CD4-positive, alpha-beta T cell (primary cell): ENCODE data around the gene BHMT2. TPM values are rescaled to one million over a fixed set of nuclear protein-coding genes. Genes with fewer than 3 reads are reported as not detected.

Source experiments
- ATAC-seq: fragments of 200-7000 bp; cut with Tn5 transposase; one replicate; pipeline ENCODE4 v1.10.0; 2022; ENCODE audit warnings: mild to moderate bottlenecking; ENCODE audit not compliant: poor library complexity
- CTCF ChIA-PET: fragments of 350-600 bp; sonication (Branson Sonifier 250); formaldehyde crosslinking; loops from one replicate; lab custom pipeline; 2021; ENCODE audit warnings: antibody characterized with exemption, inconsistent platforms; lab: Charles Lee
- POLR2A ChIA-PET: fragments of 350-600 bp; sonication (Branson Sonifier 250); formaldehyde crosslinking; loops from one replicate; lab custom pipeline; 2021; ENCODE audit warnings: antibody characterized with exemption, inconsistent platforms; lab: Charles Lee
- DNase-seq, 14 experiments: peaks; one replicate each; pipeline ENCODE4 v3.0.0-alpha.2; 2013 to 2020; ENCODE audit warnings: mixed read lengths in 2 of 14
- H3K27ac ChIP-seq, 2 donors: one replicate each; pipeline versions ENCODE4 v1.5.1 to v1.7.0; 2013; ENCODE audit warnings: low read length in 2 of 2, low read depth in 1 of 2, mild to moderate bottlenecking in 1 of 2
- H3K27me3 ChIP-seq, 2 experiments: 1 replicate in 1 of 2; 2 replicates in 1 of 2; pipeline versions ENCODE4 v1.6.1 to v1.7.0; 2013; ENCODE audit warnings: low read length in 2 of 2, control low read depth in 1 of 2, mild to moderate bottlenecking in 1 of 2, moderate library complexity in 1 of 2; ENCODE audit not compliant: insufficient read depth in 2 of 2, control insufficient read depth in 1 of 2
- H3K36me3 ChIP-seq: one replicate; pipeline ENCODE4 v1.6.1; 2013; ENCODE audit warnings: low read length, control low read depth; ENCODE audit not compliant: insufficient read depth
- H3K4me1 ChIP-seq: one replicate; pipeline ENCODE4 v1.6.1; 2013; ENCODE audit warnings: low read length, control low read depth; ENCODE audit not compliant: insufficient read depth
- H3K4me3 ChIP-seq: one replicate; pipeline ENCODE4 v1.5.1; 2013; ENCODE audit warnings: mild to moderate bottlenecking, low read length, moderate library complexity
- H3K9me3 ChIP-seq, 2 experiments: 1 replicate in 1 of 2; 2 replicates in 1 of 2; pipeline versions ENCODE4 v1.6.1 to v1.7.0; 2013; ENCODE audit warnings: low read length in 2 of 2, mild to moderate bottlenecking in 2 of 2, control low read depth in 1 of 2, moderate library complexity in 1 of 2; ENCODE audit not compliant: control insufficient read depth in 1 of 2, insufficient read depth in 1 of 2
- H3K27ac Mint-ChIP-seq: one replicate; pipeline ENCODE4 v1.8.0; 2020; ENCODE audit warnings: mixed read lengths
- H3K27me3 Mint-ChIP-seq: one replicate; pipeline ENCODE4 v1.8.0; 2021; ENCODE audit warnings: mixed read lengths
- H3K36me3 Mint-ChIP-seq: one replicate; pipeline ENCODE4 v1.8.0; 2021; ENCODE audit warnings: low read depth, mixed read lengths
- H3K4me1 Mint-ChIP-seq: one replicate; pipeline ENCODE4 v1.8.0; 2021; ENCODE audit warnings: low read depth, mixed read lengths
- H3K4me3 Mint-ChIP-seq: one replicate; pipeline ENCODE4 v1.8.0; 2020; ENCODE audit warnings: mild to moderate bottlenecking, mixed read lengths
- H3K9me3 Mint-ChIP-seq: one replicate; pipeline ENCODE4 v1.8.0; 2020; ENCODE audit warnings: mixed read lengths
- CTCF ChIP-seq: fragments of 200-600 bp; IDR thresholded peaks from one replicate; pipeline ENCODE4 v1.8.0; 2022; ENCODE audit warnings: antibody characterized with exemption, mild to moderate bottlenecking
- intact Hi-C, 2 experiments: fragments of 100-400 bp; cut with DNase I in 1 of 2; cut with micrococcal nuclease in 1 of 2; formaldehyde crosslinking; loops; one replicate each; pipeline versions ENCODE4 v1.15.1 to v1.9.0; 2023 to 2025; cut with DNase I, micrococcal nuclease
- total RNA-seq, 174 experiments: library from RNA in 2 of 174; stranded (reverse) in 2 of 174; gene quantifications; one replicate each; pipeline ENCODE4 v1.2.3 and lab custom pipeline; 2021 to 2026

The BHMT2 gene
- total RNA-seq, 2 experiments from 2014 or later, result not detected

DNA sequence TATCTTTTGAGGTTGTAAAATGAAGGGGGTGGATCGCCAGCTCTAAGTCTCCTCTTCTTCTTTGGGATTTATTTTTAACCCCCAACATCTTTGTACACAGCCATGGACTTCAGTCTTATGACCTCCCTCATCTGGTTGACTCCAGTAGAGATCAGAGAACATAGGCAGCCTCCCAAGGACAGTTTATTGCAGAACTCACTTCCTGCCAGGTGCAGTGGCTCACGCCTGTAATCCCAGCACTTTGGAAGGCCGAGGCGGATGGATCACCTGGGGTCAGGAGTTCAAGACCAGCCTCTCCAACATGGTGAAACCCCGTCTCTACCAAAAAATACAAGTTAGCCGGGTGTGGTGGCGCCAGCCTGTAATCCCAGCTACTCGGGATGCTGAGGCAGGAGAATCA is 39.2 kb downstream of the BHMT2 start:
- Mint-ChIP-seq H3K27me3 (peaks cover 82% of the 10 kb centered on the region), H3K4me1 (no peaks in the 10 kb centered on the region), H3K36me3 (no peaks in the 10 kb centered on the region), H3K4me3 (no peak overlapping the region), H3K27ac (no peak overlapping the region), H3K9me3 (no peaks in the 10 kb centered on the region)
- intact Hi-C loops, result loop anchor here in 1 of 2 experiments (5.0 kb wide), 1 partner anchor 131 kb away; no protein-coding TSS in a partner anchor
- no peaks in the 10 kb centered on the region for H3K36me3 ChIP-seq
- H3K27me3 ChIP-seq, result peaks cover 32 to 58% of the 10 kb centered on the region in 2 experiments
- peaks cover 0 to 11% of the 10 kb centered on the region in 2 experiments for H3K9me3 ChIP-seq
- DNase-seq (no peak), ATAC-seq (no peak)
- no peak for TF ChIP-seq CTCF
- ChIA-PET POLR2A (no interaction called here), CTCF (no interaction called here)
- H3K4me1 ChIP-seq, result no peaks in the 10 kb centered on the region
- H3K27ac ChIP-seq, result no peak overlapping the region
- no peak overlapping the region for H3K4me3 ChIP-seq

DNA sequence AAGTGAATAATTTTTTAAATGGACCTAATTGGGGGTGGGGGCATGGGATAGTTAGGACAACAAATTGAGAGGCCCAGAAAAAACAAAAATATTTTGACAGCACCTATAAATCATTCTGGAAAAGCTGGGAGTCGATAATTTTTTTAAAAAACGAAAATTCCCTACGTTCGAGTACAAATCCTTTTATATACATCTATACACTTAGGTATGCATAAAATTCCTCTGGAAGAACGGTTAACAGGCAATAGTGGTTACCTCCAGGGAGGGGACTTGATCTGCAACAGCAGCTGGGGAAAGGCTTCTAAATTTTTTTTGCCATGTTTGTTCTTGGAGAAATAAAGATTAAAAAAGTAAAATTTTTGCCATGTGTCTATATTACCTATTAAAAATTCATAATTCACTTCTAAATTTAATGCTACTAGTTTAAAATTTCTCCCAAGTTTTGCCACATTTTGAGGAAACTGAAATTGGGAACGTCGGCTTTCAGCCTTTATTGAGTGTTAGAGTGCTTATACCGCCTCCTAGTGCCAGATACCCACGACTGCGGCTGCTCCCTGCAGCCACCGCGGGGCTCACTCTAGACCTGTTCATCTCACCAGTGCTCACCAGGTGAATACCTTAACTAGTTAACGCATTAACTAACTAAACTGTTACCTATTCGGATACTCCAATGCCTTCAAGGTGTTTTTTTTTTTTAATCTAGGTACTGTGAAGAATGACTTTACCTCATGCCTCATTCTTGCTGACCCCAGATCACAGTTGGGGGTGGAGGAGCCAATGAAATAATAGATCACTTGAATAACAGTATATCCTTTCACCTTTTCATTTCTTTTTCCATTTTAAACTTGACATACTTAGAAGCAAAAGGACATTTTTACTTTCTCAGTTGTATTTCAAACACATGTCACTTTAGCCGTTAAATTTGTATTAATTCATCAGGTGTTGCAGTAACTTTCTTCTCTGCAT is 40.2 kb downstream of the BHMT2 start:
- H3K36me3 ChIP-seq, result no peaks in the 10 kb centered on the region
- intact Hi-C loops, result loop anchor here in 1 of 2 experiments (5.0 kb wide), 1 partner anchor 133 kb away; no protein-coding TSS in a partner anchor
- peaks cover 83% of the 10 kb centered on the region for H3K27me3 Mint-ChIP-seq
- CTCF ChIA-PET, result no interaction called here
- H3K27me3 ChIP-seq, result peaks cover 29 to 64% of the 10 kb centered on the region in 2 experiments
- no peak overlapping the region for H3K27ac Mint-ChIP-seq
- H3K4me3 Mint-ChIP-seq, result no peak overlapping the region
- H3K9me3 ChIP-seq, result peaks cover 0 to 11% of the 10 kb centered on the region in 2 experiments
- H3K4me3 ChIP-seq, result no peak overlapping the region
- H3K4me1 ChIP-seq, result no peaks in the 10 kb centered on the region
- POLR2A ChIA-PET, result no interaction called here
- no peaks in the 10 kb centered on the region for H3K36me3 Mint-ChIP-seq
- no peaks in the 10 kb centered on the region for H3K4me1 Mint-ChIP-seq
- H3K27ac ChIP-seq, result no peak overlapping the region
- DNase-seq (peak in 11 of 14 experiments; percentile 7 to 52 (median 22)), ATAC-seq (no peak)
- H3K9me3 Mint-ChIP-seq, result no peaks in the 10 kb centered on the region
- peak; percentile 72 for TF ChIP-seq CTCF

GRCh38 chr5:79111387-79111959 is 41.9 kb downstream of the BHMT2 start, which contains the start of gene BHMT:
Gene BHMT (plus strand): TSS chr5:79111809. CDS start chr5:79111886, 77 bp downstream.
- Mint-ChIP-seq H3K36me3 (no peaks in the 10 kb centered on the region), H3K27me3 (peaks cover 79% of the 10 kb centered on the region), H3K4me3 (no peak within 1 kb of the TSS), H3K9me3 (no peaks in the 10 kb centered on the region), H3K27ac (no peak within 1 kb of the TSS), H3K4me1 (no peaks in the 10 kb centered on the region)
- no peaks in the 10 kb centered on the region for H3K36me3 ChIP-seq
- intact Hi-C loops, result no loop called here
- H3K27me3 ChIP-seq, result peaks cover 26 to 52% of the 10 kb centered on the region in 2 experiments
- no peak for TF ChIP-seq CTCF
- ATAC-seq (no peak), DNase-seq (no peak)
- no peaks in the 10 kb centered on the region for H3K4me1 ChIP-seq
- H3K9me3 ChIP-seq, result peaks cover 0 to 11% of the 10 kb centered on the region in 2 experiments
- no peak within 1 kb of the TSS for H3K4me3 ChIP-seq
- CTCF ChIA-PET, result no interaction called here
- no peak within 1 kb of the TSS for H3K27ac ChIP-seq
- POLR2A ChIA-PET, result no interaction called here
